Gastrocnemius medialis (tissue), 4 donors: ENCODE measurements around the gene ZNF771. TPM values are rescaled to one million over a fixed set of nuclear protein-coding genes. Genes with fewer than 3 reads are reported as not detected.
A peak's percentile ranks its signal among the peaks of the same experiment; 100 is the strongest.

Source experiments
- ATAC-seq, 2 donors: fragments of 150-250 bp; one replicate each; pipeline ENCODE4 v1.9.1; 2016
- DNase-seq, 2 donors: peaks; one replicate each; pipeline ENCODE4 v3.0.0-alpha.2; 2019
- H3K27ac ChIP-seq, 4 donors: fragments of 200-600 bp; sonication (generic); 1 replicate in 1 of 4; 2 replicates in 3 of 4; pipeline ENCODE4 v1.5.1; 2016 to 2018; ENCODE audit warnings: mild to moderate bottlenecking in 2 of 4, moderate library complexity in 1 of 4
- H3K27me3 ChIP-seq, 3 donors: fragments of 200-600 bp; sonication (generic) in 2 of 3; 1 replicate in 1 of 3; 2 replicates in 2 of 3; pipeline versions ENCODE4 v1.5.1 to v1.6.0; 2016 to 2019; ENCODE audit warnings: mild to moderate bottlenecking in 1 of 3, moderate library complexity in 1 of 3
- H3K36me3 ChIP-seq, 2 donors: fragments of 200-600 bp; sonication (generic) in 1 of 2; one replicate each; pipeline ENCODE4 v1.5.1; 2017 to 2018
- H3K4me1 ChIP-seq, 2 donors: fragments of 200-600 bp; sonication (generic) in 1 of 2; one replicate each; pipeline ENCODE4 v1.5.1; 2016 to 2017; ENCODE audit warnings: mild to moderate bottlenecking in 2 of 2
- H3K4me3 ChIP-seq, 4 donors: fragments of 200-600 bp; sonication (generic) in 3 of 4; 1 replicate in 1 of 4; 2 replicates in 3 of 4; pipeline ENCODE4 v1.5.1; 2016 to 2019; ENCODE audit warnings: mild to moderate bottlenecking in 2 of 4
- H3K9me3 ChIP-seq, 3 donors: fragments of 200-600 bp; sonication (generic) in 2 of 3; 1 replicate in 1 of 3; 2 replicates in 2 of 3; pipeline ENCODE4 v1.5.1; 2016 to 2019
- POLR2A ChIP-seq, 2 donors: fragments of 450-650 bp; IDR thresholded peaks; one replicate each; pipeline ENCODE4 v1.6.1; 2017; ENCODE audit warnings: antibody characterized with exemption in 2 of 2, mild to moderate bottlenecking in 2 of 2, moderate library complexity in 2 of 2
- in situ Hi-C, 4 donors: fragments of 200-750 bp; cut with MboI; loops; one replicate each; pipeline versions ENCODE4 v1.15.0 to v1.8.0; 2017; ENCODE audit warnings: low sequenced_read_pairs in 4 of 4
- intact Hi-C: fragments of 100-400 bp; cut with DNase I; formaldehyde crosslinking; loops from one replicate; pipeline ENCODE4 v1.15.1; 2023; ENCODE audit warnings: low total_unique reads
- total RNA-seq, 4 donors: library from RNA; depleted of rRNA; stranded (reverse); fragments of >200 nt; gene quantifications; one replicate each; pipeline versions ENCODE4 v1.1.0 to v1.2.3, GENCODE V29; 2016
- TF ChIP-seq, protein P1 (sequence below), 5 experiments: fragments of 450-650 bp in 3 of 5; fragments of 200-600 bp in 2 of 5; sonication (generic) in 2 of 5; IDR thresholded peaks in 4 of 5; conservative IDR thresholded peaks in 1 of 5; 1 replicate in 4 of 5; 2 replicates in 1 of 5; pipeline ENCODE4 v1.5.1; 2016 to 2019; ENCODE audit warnings: antibody characterized with exemption in 5 of 5, mild to moderate bottlenecking in 3 of 5, moderate library complexity in 3 of 5

Gene ZNF771
- total RNA-seq: 10 to 100 TPM; 16.7 to 34.1 (median 24.7) TPM

DNA sequence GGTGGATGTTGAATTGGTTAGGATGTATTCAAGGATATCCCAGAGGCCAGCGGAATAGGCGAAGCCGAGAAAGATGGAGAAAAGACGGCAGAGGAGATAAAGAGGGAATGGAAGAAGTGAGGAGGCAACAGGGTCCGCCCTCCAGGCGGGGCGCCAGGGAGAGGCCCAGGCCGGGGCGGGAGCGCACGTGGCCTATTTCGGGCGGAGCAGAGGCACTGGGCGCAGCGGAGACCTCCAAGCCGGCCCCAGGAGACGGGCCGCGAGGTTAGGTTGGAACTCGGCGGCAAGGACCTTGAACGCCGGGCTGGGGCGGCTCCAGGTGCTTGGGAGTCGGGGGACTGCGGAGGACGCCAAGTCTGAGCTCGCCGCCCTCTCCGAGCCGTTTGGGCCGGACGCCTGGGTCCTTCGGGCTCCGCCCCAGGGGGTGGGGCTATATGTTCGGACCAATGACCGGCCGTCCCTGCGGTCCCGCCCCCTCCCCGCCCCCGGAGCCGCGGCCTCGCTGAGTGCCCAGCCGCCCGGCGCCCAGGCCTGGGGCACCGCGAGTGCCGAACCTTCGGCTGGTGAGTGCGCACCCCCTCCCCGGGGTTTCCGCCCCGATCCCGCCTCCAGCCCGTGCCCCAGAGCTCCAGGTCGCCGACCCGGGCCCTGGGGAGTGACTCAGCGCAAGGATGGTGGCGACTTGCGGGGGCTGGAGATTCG is at the start of gene ZNF771:
ZNF771 (plus strand) TSS at position 505 of the 702 bp plus-strand sequence. CDS start 448 bp downstream, outside the sequence.
- in situ Hi-C loops: loop anchor here in 2 of 4 donors (25.0 kb wide), 2 partner anchors 295 to 345 kb away; partner anchors contain the start of genes ALDOA (in 1 of the 2), GDPD3 (in 1 of the 2) and MAPK3 (in 1 of the 2)
- ATAC-seq (peak; percentile 91), DNase-seq (peak; percentile 84 to 90)
- TF ChIP-seq POLR2A (IDR thresholded peaks at IDR 0.05): peak; percentile 83 to 85
- TF ChIP-seq, protein P1, sequence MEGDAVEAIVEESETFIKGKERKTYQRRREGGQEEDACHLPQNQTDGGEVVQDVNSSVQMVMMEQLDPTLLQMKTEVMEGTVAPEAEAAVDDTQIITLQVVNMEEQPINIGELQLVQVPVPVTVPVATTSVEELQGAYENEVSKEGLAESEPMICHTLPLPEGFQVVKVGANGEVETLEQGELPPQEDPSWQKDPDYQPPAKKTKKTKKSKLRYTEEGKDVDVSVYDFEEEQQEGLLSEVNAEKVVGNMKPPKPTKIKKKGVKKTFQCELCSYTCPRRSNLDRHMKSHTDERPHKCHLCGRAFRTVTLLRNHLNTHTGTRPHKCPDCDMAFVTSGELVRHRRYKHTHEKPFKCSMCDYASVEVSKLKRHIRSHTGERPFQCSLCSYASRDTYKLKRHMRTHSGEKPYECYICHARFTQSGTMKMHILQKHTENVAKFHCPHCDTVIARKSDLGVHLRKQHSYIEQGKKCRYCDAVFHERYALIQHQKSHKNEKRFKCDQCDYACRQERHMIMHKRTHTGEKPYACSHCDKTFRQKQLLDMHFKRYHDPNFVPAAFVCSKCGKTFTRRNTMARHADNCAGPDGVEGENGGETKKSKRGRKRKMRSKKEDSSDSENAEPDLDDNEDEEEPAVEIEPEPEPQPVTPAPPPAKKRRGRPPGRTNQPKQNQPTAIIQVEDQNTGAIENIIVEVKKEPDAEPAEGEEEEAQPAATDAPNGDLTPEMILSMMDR (IDR thresholded peaks at IDR 0.05 in 4 of 5, conservative IDR thresholded peaks at IDR 0.05 in 1 of 5): no peak
- intact Hi-C loops: loop anchor here (1.0 to 2.0 kb wide), 2 partner anchors 12 to 28 kb away; partner anchors contain the start of gene ZNF48
- no peaks in the 10 kb centered on the region for H3K9me3 ChIP-seq
- peak within 1 kb of the TSS; percentile 59 to 98 (median 85) for H3K4me3 ChIP-seq
- no peaks in the 10 kb centered on the region for H3K27me3 ChIP-seq
- H3K36me3 ChIP-seq: no peaks in the 10 kb centered on the region
- peak within 1 kb of the TSS; percentile 92 to 98 (median 94) for H3K27ac ChIP-seq
- H3K4me1 ChIP-seq: peaks cover 23 to 28% of the 10 kb centered on the region in 2 donors

DNA sequence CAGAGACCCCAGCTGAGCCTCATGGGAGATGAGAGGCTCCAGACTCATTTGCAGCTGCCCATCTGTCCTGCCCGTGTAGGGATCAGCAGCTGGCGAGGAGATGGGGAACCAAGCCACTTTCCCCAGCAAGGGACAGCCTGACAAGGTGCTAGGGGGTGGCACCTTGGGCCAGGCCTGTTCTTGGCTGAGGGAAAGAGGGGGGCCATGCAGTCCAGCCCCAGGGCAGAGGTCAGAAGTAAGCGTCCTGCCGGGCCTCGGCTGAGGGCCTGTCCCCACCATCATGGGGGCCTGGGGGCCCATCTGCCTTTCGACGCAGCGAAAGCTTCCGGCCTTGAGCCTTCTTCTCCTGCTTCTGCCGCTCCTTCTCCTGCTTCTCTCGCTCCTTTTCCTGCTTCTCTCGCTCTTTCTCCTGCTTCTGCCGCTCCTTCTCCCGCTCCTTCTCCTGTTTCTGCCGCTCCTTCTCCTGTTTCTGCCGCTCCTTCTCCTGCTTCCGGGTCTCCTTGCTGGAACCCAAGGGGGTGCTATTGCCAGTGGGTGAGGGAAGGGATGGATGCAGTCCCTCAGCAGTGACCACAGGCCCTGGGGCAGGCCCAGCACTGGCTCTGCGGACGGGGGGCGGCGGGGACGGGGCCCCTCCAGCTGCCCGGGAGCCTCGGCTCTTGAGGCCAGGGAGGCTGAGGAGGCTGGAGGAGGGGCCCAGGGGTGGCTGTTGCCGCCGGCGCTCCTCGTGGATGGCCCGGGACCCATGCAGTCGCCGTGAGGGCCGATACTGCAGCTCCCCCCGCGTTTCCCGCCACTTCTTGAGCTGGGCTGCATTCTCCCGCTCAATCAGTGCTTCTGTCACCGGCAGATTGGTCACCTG is 49.5 kb upstream of the ZNF771 start:
- Histone ChIP-seq H3K27ac (no peak overlapping the region), H3K4me1 (peaks cover 26 to 34% of the 10 kb centered on the region in 2 donors), H3K4me3 (no peak overlapping the region), H3K9me3 (no peaks in the 10 kb centered on the region), H3K27me3 (no peaks in the 10 kb centered on the region), H3K36me3 (peaks cover 0 to 57% of the 10 kb centered on the region in 2 donors)
- no peak for TF ChIP-seq POLR2A (IDR thresholded peaks at IDR 0.05)
- TF ChIP-seq, protein P1 (IDR thresholded peaks at IDR 0.05 in 4 of 5, conservative IDR thresholded peaks at IDR 0.05 in 1 of 5): no peak
- intact Hi-C loops (loop anchor here (5.0 kb wide), 1 partner anchor 456 kb away; the partner anchor contains the start of gene ASPHD1), in situ Hi-C loops (loop anchor here in 2 of 4 donors (25.0 kb wide), 2 partner anchors 271 to 296 kb away; partner anchors contain the start of genes ALDOA (in 1 of the 2), PPP4C (in 1 of the 2), TBX6 (in 1 of the 2) and YPEL3 (in 1 of the 2))
- ATAC-seq (no peak), DNase-seq (no peak)

DNA sequence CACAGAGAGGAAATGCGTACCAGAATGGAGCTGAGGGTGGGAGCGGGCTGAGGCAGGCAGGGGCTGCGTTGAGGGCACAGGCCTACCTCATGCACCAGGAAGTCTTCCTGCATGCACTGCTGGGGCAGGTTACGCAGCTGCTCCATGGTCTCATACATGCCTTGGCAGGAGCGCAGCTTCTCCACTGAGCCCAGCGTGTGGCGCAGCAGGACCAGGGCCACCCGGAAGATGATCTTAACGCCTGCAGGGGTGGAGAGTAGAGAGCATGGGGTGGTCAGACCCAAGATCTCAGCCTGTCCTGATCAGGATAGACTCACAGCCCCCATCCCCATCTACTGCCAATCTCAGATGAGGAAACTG is 48.8 kb upstream of the ZNF771 start:
- Histone ChIP-seq H3K27ac (no peak overlapping the region), H3K4me1 (peaks cover 22 to 28% of the 10 kb centered on the region in 2 donors), H3K9me3 (no peaks in the 10 kb centered on the region), H3K4me3 (no peak overlapping the region), H3K27me3 (no peaks in the 10 kb centered on the region), H3K36me3 (peaks cover 0 to 50% of the 10 kb centered on the region in 2 donors)
- intact Hi-C loops: loop anchor here (5.0 kb wide), 1 partner anchor 456 kb away; the partner anchor contains the start of gene ASPHD1
- no peak for ATAC-seq
- no peak for DNase-seq
- in situ Hi-C loops: loop anchor here in 2 of 4 donors (25.0 kb wide), 2 partner anchors 271 to 296 kb away; partner anchors contain the start of genes ALDOA (in 1 of the 2), PPP4C (in 1 of the 2), TBX6 (in 1 of the 2) and YPEL3 (in 1 of the 2)
- TF ChIP-seq POLR2A (IDR thresholded peaks at IDR 0.05): no peak
- TF ChIP-seq, protein P1 (IDR thresholded peaks at IDR 0.05 in 4 of 5, conservative IDR thresholded peaks at IDR 0.05 in 1 of 5): no peak
